Fibroblast of lung (primary cell): ENCODE results near the gene JPH2.

Source experiments
- EZH2 ChIP-seq: IDR thresholded peaks from 2 replicates; pipeline ENCODE4 v1.5.1; 2012; ENCODE audit warnings: low read length, control low read depth, mild to moderate bottlenecking; ENCODE audit errors: missing control alignments
- TF ChIP-seq, protein P1 (sequence below), 2 donors: IDR thresholded peaks in 1 of 2; conservative IDR thresholded peaks in 1 of 2; 1 replicate in 1 of 2; 2 replicates in 1 of 2; pipeline ENCODE4 v1.5.1; 2011 to 2012; ENCODE audit warnings: low read length in 2 of 2, control low read depth in 1 of 2, inconsistent platforms in 1 of 2, low read depth in 1 of 2, mild to moderate bottlenecking in 1 of 2

DNA sequence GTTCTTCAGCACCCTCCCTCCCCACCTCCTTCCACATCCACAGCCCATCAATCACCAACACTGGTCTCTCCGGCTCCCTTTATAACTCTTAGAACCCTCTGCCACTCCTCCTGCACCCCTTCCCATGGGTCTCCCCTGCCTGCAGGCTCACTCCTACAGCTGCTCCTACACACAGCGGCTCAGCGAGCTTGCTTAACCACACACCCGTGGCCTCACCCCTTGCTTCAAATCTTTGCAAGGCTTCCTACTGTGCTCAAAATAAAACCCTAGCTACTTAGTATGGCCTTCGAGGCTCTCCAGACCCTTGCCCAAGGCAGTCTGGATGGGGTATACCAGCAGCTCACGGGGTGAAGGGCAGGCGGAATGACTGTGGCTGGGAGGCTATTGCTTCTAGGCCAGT lies 63.7 kb downstream of the JPH2 start:
- TF ChIP-seq, protein P1, sequence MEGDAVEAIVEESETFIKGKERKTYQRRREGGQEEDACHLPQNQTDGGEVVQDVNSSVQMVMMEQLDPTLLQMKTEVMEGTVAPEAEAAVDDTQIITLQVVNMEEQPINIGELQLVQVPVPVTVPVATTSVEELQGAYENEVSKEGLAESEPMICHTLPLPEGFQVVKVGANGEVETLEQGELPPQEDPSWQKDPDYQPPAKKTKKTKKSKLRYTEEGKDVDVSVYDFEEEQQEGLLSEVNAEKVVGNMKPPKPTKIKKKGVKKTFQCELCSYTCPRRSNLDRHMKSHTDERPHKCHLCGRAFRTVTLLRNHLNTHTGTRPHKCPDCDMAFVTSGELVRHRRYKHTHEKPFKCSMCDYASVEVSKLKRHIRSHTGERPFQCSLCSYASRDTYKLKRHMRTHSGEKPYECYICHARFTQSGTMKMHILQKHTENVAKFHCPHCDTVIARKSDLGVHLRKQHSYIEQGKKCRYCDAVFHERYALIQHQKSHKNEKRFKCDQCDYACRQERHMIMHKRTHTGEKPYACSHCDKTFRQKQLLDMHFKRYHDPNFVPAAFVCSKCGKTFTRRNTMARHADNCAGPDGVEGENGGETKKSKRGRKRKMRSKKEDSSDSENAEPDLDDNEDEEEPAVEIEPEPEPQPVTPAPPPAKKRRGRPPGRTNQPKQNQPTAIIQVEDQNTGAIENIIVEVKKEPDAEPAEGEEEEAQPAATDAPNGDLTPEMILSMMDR (conservative IDR thresholded peaks at IDR 0.05 in 1 of 2, IDR thresholded peaks at IDR 0.05 in 1 of 2; ENCODE audit: low read depth in 1 of 2, low read length in 2 of 2) = no peak
- TF ChIP-seq EZH2 = no peak
